CD8-positive, alpha-beta memory T cell (primary cell): Measurements from ENCODE around the gene MBNL2. TPM values are rescaled to one million over a fixed set of nuclear protein-coding genes. Genes with fewer than 3 reads are reported as not detected.

Experiments
- CTCF ChIA-PET: fragments of 350-600 bp; sonication (Branson Sonifier 250); formaldehyde crosslinking; loops from one replicate; lab custom pipeline; 2021; ENCODE audit warnings: antibody characterized with exemption; lab: Charles Lee
- POLR2A ChIA-PET: fragments of 350-600 bp; sonication (Branson Sonifier 250); formaldehyde crosslinking; loops from one replicate; lab custom pipeline; 2021; ENCODE audit warnings: antibody characterized with exemption; lab: Charles Lee
- DNase-seq, 5 donors: peaks; one replicate each; pipeline versions ENCODE4 v3.0.0 to v3.0.0-alpha.2; 2020 to 2022; ENCODE audit warnings: mixed read lengths in 1 of 5
- H3K27ac ChIP-seq: one replicate; pipeline ENCODE4 v1.7.0; 2013; ENCODE audit warnings: low read depth, mild to moderate bottlenecking, low read length, moderate library complexity
- H3K27me3 ChIP-seq: 2 replicates; pipeline ENCODE4 v1.7.0; 2013; ENCODE audit warnings: low read length, mild to moderate bottlenecking; ENCODE audit not compliant: insufficient read depth, poor library complexity, severe bottlenecking
- H3K36me3 ChIP-seq: 2 replicates; pipeline ENCODE4 v1.7.0; 2013; ENCODE audit warnings: mild to moderate bottlenecking, low read length, moderate library complexity; ENCODE audit not compliant: insufficient read depth
- H3K4me1 ChIP-seq: 2 replicates; pipeline ENCODE4 v1.7.0; 2013; ENCODE audit warnings: mild to moderate bottlenecking, low read length, moderate library complexity; ENCODE audit not compliant: insufficient read depth
- H3K4me3 ChIP-seq: 2 replicates; pipeline ENCODE4 v1.7.0; 2013; ENCODE audit warnings: mild to moderate bottlenecking, low read length
- H3K9me3 ChIP-seq: 2 replicates; pipeline ENCODE4 v1.7.0; 2013; ENCODE audit warnings: mild to moderate bottlenecking, low read length
- H3K27ac Mint-ChIP-seq, 8 donors: one replicate each; pipeline ENCODE4 v1.8.0; 2020 to 2021; ENCODE audit warnings: mixed read lengths in 8 of 8, mild to moderate bottlenecking in 6 of 8, inconsistent platforms in 3 of 8, moderate library complexity in 3 of 8
- H3K27me3 Mint-ChIP-seq, 2 donors: one replicate each; pipeline ENCODE4 v1.8.0; 2020 to 2021; ENCODE audit warnings: mixed read lengths in 2 of 2, mild to moderate bottlenecking in 1 of 2, moderate library complexity in 1 of 2
- H3K36me3 Mint-ChIP-seq, 3 donors: one replicate each; pipeline ENCODE4 v1.8.0; 2020 to 2021; ENCODE audit warnings: mixed read lengths in 3 of 3, inconsistent platforms in 1 of 3, mild to moderate bottlenecking in 1 of 3
- H3K4me1 Mint-ChIP-seq, 3 donors: one replicate each; pipeline ENCODE4 v1.8.0; 2020 to 2021; ENCODE audit warnings: mixed read lengths in 3 of 3, inconsistent platforms in 1 of 3, mild to moderate bottlenecking in 1 of 3
- H3K4me3 Mint-ChIP-seq, 7 donors: one replicate each; pipeline ENCODE4 v1.8.0; 2020 to 2021; ENCODE audit warnings: mixed read lengths in 7 of 7, mild to moderate bottlenecking in 6 of 7, moderate library complexity in 4 of 7, inconsistent platforms in 2 of 7
- H3K9me3 Mint-ChIP-seq, 5 donors: one replicate each; pipeline ENCODE4 v1.8.0; 2020 to 2022; ENCODE audit warnings: mixed read lengths in 5 of 5, mild to moderate bottlenecking in 3 of 5, moderate library complexity in 2 of 5, inconsistent platforms in 1 of 5
- polyA plus RNA-seq: library from polyadenylated mRNA; unstranded; fragments of 300-500 nt; fragmentation: Illumina TruSeq; gene quantifications from one replicate; pipeline ENCODE4 v1.2.3, GENCODE V29; 2021
- total RNA-seq, 2 experiments: library from RNA; stranded (reverse); gene quantifications; one replicate each; pipeline ENCODE4 v1.2.3, GENCODE V29; 2021

The MBNL2 gene
- total RNA-seq: 10 to 100 TPM; 17.7 to 17.8 TPM
- polyA plus RNA-seq: 15.9 TPM

GRCh38 chr13:97221989-97222700 lies at the start of gene MBNL2:
MBNL2 (plus strand) TSS chr13:97222333; CDS start chr13:97276236, 53,903 bp downstream.
- Mint-ChIP-seq H3K4me3 (peak within 1 kb of the TSS; percentile 87 to 97 (median 93)), H3K27me3 (peaks cover 0 to 2% of the 10 kb centered on the region in 2 donors), H3K9me3 (no peaks in the 10 kb centered on the region), H3K36me3 (peaks cover 0 to 16% (median 2%) of the 10 kb centered on the region in 3 donors), H3K27ac (peak within 1 kb of the TSS; percentile 94 to 99 (median 98)), H3K4me1 (peaks cover 35 to 47% (median 44%) of the 10 kb centered on the region in 3 donors)
- H3K4me3 ChIP-seq: peak within 1 kb of the TSS; percentile 73
- H3K4me1 ChIP-seq: peaks cover 36% of the 10 kb centered on the region
- H3K27me3 ChIP-seq: no peaks in the 10 kb centered on the region
- H3K27ac ChIP-seq: peak within 1 kb of the TSS; percentile 78
- H3K9me3 ChIP-seq: no peaks in the 10 kb centered on the region
- peak; percentile 75 to 87 (median 79) for DNase-seq
- ChIA-PET POLR2A (interaction anchor here (0.6 to 1.3 kb wide), 2 partner anchors 211 to 213 kb away, joined by 3 read pairs; no protein-coding TSS in a partner anchor), CTCF (interaction anchor here (1.0 to 4.6 kb wide), 3 partner anchors 8 to 137 kb away, joined by 3 to 23 read pairs (median 9); no protein-coding TSS in a partner anchor)
- H3K36me3 ChIP-seq: no peaks in the 10 kb centered on the region

GRCh38 chr13:97174638-97175037 lies 47.5 kb upstream of the MBNL2 start:
- H3K4me3 Mint-ChIP-seq: no peak overlapping the region
- H3K36me3 Mint-ChIP-seq: peaks cover 0 to 4% (median 0%) of the 10 kb centered on the region in 3 donors
- no peak overlapping the region for H3K27ac Mint-ChIP-seq
- no peak for DNase-seq
- H3K4me1 Mint-ChIP-seq: no peaks in the 10 kb centered on the region
- peaks cover 18 to 32% of the 10 kb centered on the region in 2 donors for H3K27me3 Mint-ChIP-seq
- no peak overlapping the region for H3K4me3 ChIP-seq
- POLR2A ChIA-PET: no interaction called here
- peaks cover 0 to 3% (median 0%) of the 10 kb centered on the region in 5 donors for H3K9me3 Mint-ChIP-seq
- H3K4me1 ChIP-seq: no peaks in the 10 kb centered on the region
- no peak overlapping the region for H3K27ac ChIP-seq
- no peaks in the 10 kb centered on the region for H3K9me3 ChIP-seq
- H3K27me3 ChIP-seq: no peaks in the 10 kb centered on the region
- H3K36me3 ChIP-seq: no peaks in the 10 kb centered on the region
- CTCF ChIA-PET: no interaction called here

- ChIA-PET POLR2A (no interaction called here), CTCF (no interaction called here)
These were observed 47.1 kb upstream of the MBNL2 start for GRCh38 chr13:97175041-97175440.

GRCh38 chr13:97179501-97179900 lies 42.6 kb upstream of the MBNL2 start:
- H3K27ac Mint-ChIP-seq: no peak overlapping the region
- Histone ChIP-seq H3K4me3 (no peak overlapping the region), H3K27me3 (no peaks in the 10 kb centered on the region), H3K27ac (no peak overlapping the region), H3K9me3 (no peaks in the 10 kb centered on the region), H3K4me1 (no peaks in the 10 kb centered on the region), H3K36me3 (no peaks in the 10 kb centered on the region)
- POLR2A ChIA-PET: no interaction called here
- H3K4me3 Mint-ChIP-seq: no peak overlapping the region
- H3K27me3 Mint-ChIP-seq: peaks cover 10% of the 10 kb centered on the region in 2 donors
- no peaks in the 10 kb centered on the region for H3K4me1 Mint-ChIP-seq
- no peak for DNase-seq
- CTCF ChIA-PET: no interaction called here
- peaks cover 0 to 4% (median 0%) of the 10 kb centered on the region in 3 donors for H3K36me3 Mint-ChIP-seq
- peaks cover 0 to 3% (median 0%) of the 10 kb centered on the region in 5 donors for H3K9me3 Mint-ChIP-seq

More at GRCh38 chr13:97175041-97175440, 47.1 kb upstream of the MBNL2 start:
- no peaks in the 10 kb centered on the region for H3K9me3 ChIP-seq
- Mint-ChIP-seq H3K27me3 (peaks cover 17 to 31% of the 10 kb centered on the region in 2 donors), H3K27ac (no peak overlapping the region), H3K4me3 (no peak overlapping the region), H3K36me3 (peaks cover 0 to 4% (median 0%) of the 10 kb centered on the region in 3 donors), H3K4me1 (no peaks in the 10 kb centered on the region), H3K9me3 (peaks cover 0 to 3% (median 0%) of the 10 kb centered on the region in 5 donors)
- no peaks in the 10 kb centered on the region for H3K4me1 ChIP-seq
- no peak overlapping the region for H3K27ac ChIP-seq
- no peak overlapping the region for H3K4me3 ChIP-seq
- H3K27me3 ChIP-seq: no peaks in the 10 kb centered on the region
- no peaks in the 10 kb centered on the region for H3K36me3 ChIP-seq
- DNase-seq: no peak

GRCh38 chr13:97182111-97182890 lies 39.8 kb upstream of the MBNL2 start:
- Mint-ChIP-seq H3K27ac (no peak overlapping the region), H3K4me1 (no peaks in the 10 kb centered on the region), H3K9me3 (no peaks in the 10 kb centered on the region), H3K27me3 (peaks cover 3 to 11% of the 10 kb centered on the region in 2 donors), H3K36me3 (no peaks in the 10 kb centered on the region), H3K4me3 (no peak overlapping the region)
- ChIA-PET CTCF (no interaction called here), POLR2A (no interaction called here)
- no peak overlapping the region for H3K27ac ChIP-seq
- H3K9me3 ChIP-seq: no peaks in the 10 kb centered on the region
- no peaks in the 10 kb centered on the region for H3K36me3 ChIP-seq
- no peak overlapping the region for H3K4me3 ChIP-seq
- H3K27me3 ChIP-seq: peaks cover 6% of the 10 kb centered on the region
- no peak for DNase-seq
- no peaks in the 10 kb centered on the region for H3K4me1 ChIP-seq

- peaks cover 6% of the 10 kb centered on the region for H3K27me3 ChIP-seq
- Mint-ChIP-seq H3K9me3 (no peaks in the 10 kb centered on the region), H3K27ac (no peak overlapping the region), H3K4me1 (peaks cover 0 to 8% (median 3%) of the 10 kb centered on the region in 3 donors), H3K36me3 (no peaks in the 10 kb centered on the region), H3K4me3 (no peak overlapping the region), H3K27me3 (peaks cover 3 to 11% of the 10 kb centered on the region in 2 donors)
- H3K4me3 ChIP-seq: no peak overlapping the region
- H3K9me3 ChIP-seq: no peaks in the 10 kb centered on the region
- no peaks in the 10 kb centered on the region for H3K4me1 ChIP-seq
- POLR2A ChIA-PET: no interaction called here
- H3K27ac ChIP-seq: no peak overlapping the region
- no peak for DNase-seq
- H3K36me3 ChIP-seq: no peaks in the 10 kb centered on the region
- CTCF ChIA-PET: no interaction called here
These were observed 36.8 kb upstream of the MBNL2 start for GRCh38 chr13:97185291-97185690.

- Mint-ChIP-seq H3K9me3 (no peaks in the 10 kb centered on the region), H3K4me1 (peaks cover 0 to 8% (median 3%) of the 10 kb centered on the region in 3 donors), H3K36me3 (no peaks in the 10 kb centered on the region), H3K4me3 (no peak overlapping the region), H3K27ac (no peak overlapping the region), H3K27me3 (peaks cover 3 to 11% of the 10 kb centered on the region in 2 donors)
- no peak for DNase-seq
- Histone ChIP-seq H3K36me3 (no peaks in the 10 kb centered on the region), H3K27ac (no peak overlapping the region), H3K9me3 (no peaks in the 10 kb centered on the region), H3K27me3 (peaks cover 6% of the 10 kb centered on the region), H3K4me1 (no peaks in the 10 kb centered on the region), H3K4me3 (no peak overlapping the region)
- ChIA-PET POLR2A (no interaction called here), CTCF (interaction anchor here (1.0 kb wide), 1 partner anchor 77 kb away, joined by 3 read pairs; no protein-coding TSS in a partner anchor)
These were observed 36.4 kb upstream of the MBNL2 start for GRCh38 chr13:97185751-97186150.
